DMS153 (cell line): ENCODE data around the gene NKPD1.
A peak's percentile ranks its signal among the peaks of the same experiment; 100 is the strongest.

Experiments
- DNase-seq: peaks from one replicate; lab custom pipeline; 2025; lab: John Stamatoyannopoulos, UW

The NKPD1 gene

GRCh38 chr19:45118106-45118505 is 42.7 kb downstream of the NKPD1 start:
- DNase-seq, result no peak

GRCh38 chr19:45117671-45118070 is 43.1 kb downstream of the NKPD1 start:
- no peak for DNase-seq

GRCh38 chr19:45117167-45117594 is 43.6 kb downstream of the NKPD1 start:
- peak; percentile 54 for DNase-seq

GRCh38 chr19:45115809-45116615 is 44.8 kb downstream of the NKPD1 start:
- peak; percentile 91 for DNase-seq

GRCh38 chr19:45114116-45114515 is 46.7 kb downstream of the NKPD1 start:
- peak; percentile 66 for DNase-seq

- DNase-seq, result peak; percentile 94
These were observed 47.2 kb downstream of the NKPD1 start for GRCh38 chr19:45113628-45114027.

- no peak for DNase-seq
These were observed 48.5 kb downstream of the NKPD1 start for GRCh38 chr19:45112111-45112827.
